Chondrocyte (in vitro differentiated cells): ENCODE measurements around the gene SIGLEC11. TPM values are rescaled to one million over a fixed set of nuclear protein-coding genes. Genes with fewer than 3 reads are reported as not detected.
"Not testable (repeated sequence)": the region's sequence is repeated elsewhere in the genome, so short reads cannot be mapped to it uniquely, and the experiment has no call there.

Experiments used
- DNase-seq: peaks from one replicate; pipeline ENCODE4 v3.0.0; 2021; ENCODE audit warnings: mixed read lengths, low spot score
- H3K27ac Mint-ChIP-seq: one replicate; pipeline ENCODE4 v1.8.0; 2021; ENCODE audit warnings: mild to moderate bottlenecking, moderate library complexity, mixed read lengths; ENCODE audit not compliant: unreplicated experiment
- H3K27me3 Mint-ChIP-seq: 2 replicates; pipeline ENCODE4 v1.8.0; 2021; ENCODE audit warnings: low read depth, mixed read lengths
- H3K36me3 Mint-ChIP-seq: 2 replicates; pipeline ENCODE4 v1.8.0; 2021; ENCODE audit warnings: low read depth, mixed read lengths
- H3K4me1 Mint-ChIP-seq: 2 replicates; pipeline ENCODE4 v1.8.0; 2021; ENCODE audit warnings: low read depth, mild to moderate bottlenecking, mixed read lengths
- H3K4me3 Mint-ChIP-seq: one replicate; pipeline ENCODE4 v1.8.0; 2021; ENCODE audit warnings: mild to moderate bottlenecking, moderate library complexity, mixed read lengths; ENCODE audit not compliant: unreplicated experiment
- H3K9me3 Mint-ChIP-seq: 2 replicates; pipeline ENCODE4 v1.8.0; 2021; ENCODE audit warnings: low read depth, mixed read lengths
- total RNA-seq: library from RNA; stranded (reverse); gene quantifications from 3 replicates; pipeline ENCODE4 v1.2.1, GENCODE V29; 2021
- TF ChIP-seq, protein P1 (sequence below): fragments of 200-600 bp; sonication (generic); IDR thresholded peaks from 2 replicates; pipeline ENCODE4 v1.5.0; 2021; ENCODE audit warnings: antibody characterized with exemption, mild to moderate bottlenecking, moderate library complexity

The SIGLEC11 gene
- total RNA-seq, 1 donor from 2014 or later = not detected

DNA sequence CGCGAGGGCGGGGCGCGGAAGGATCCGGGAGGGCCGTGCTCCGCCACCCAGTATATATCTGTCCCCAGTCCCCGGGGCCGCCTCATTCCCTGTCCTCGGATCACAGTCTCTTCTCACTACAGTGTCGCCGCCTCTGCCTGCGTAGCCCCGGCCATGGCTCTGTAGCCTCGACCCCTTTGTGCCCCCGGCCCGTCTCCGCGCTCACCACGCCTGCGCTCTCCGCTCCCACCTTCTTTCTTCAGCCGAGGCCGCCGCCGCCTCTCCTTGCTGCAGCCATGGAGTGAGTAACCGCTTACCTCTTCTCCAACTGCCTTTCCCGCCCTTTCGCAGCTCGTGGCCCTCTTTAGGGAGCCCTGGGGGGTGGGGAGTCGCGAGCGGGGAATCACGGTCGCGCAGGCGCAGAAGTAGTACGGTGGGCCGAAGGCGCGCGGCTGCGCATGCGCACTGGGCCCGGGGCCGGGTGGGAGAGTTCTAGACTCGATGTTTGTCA is 31.8 kb downstream of the SIGLEC11 start, which contains the start of the genes ATF5 and NUP62:
Gene ATF5 (plus strand): TSS at position 85 of the 490 bp plus-strand sequence. CDS start 1,646 bp downstream, outside the sequence.
Gene NUP62 (minus strand): TSS at position 384 of the 490 bp plus-strand sequence. CDS start 19,697 bp downstream, outside the sequence.
- H3K36me3 Mint-ChIP-seq = peaks cover 18% of the 10 kb centered on the region
- H3K4me3 Mint-ChIP-seq = peak within 1 kb of the TSS; percentile 81
- peaks cover 47% of the 10 kb centered on the region for H3K4me1 Mint-ChIP-seq
- peak within 1 kb of the TSS; percentile 99 for H3K27ac Mint-ChIP-seq
- DNase-seq = peak; percentile 95
- H3K9me3 Mint-ChIP-seq = no peaks in the 10 kb centered on the region
- H3K27me3 Mint-ChIP-seq = no peaks in the 10 kb centered on the region
- TF ChIP-seq, protein P1, sequence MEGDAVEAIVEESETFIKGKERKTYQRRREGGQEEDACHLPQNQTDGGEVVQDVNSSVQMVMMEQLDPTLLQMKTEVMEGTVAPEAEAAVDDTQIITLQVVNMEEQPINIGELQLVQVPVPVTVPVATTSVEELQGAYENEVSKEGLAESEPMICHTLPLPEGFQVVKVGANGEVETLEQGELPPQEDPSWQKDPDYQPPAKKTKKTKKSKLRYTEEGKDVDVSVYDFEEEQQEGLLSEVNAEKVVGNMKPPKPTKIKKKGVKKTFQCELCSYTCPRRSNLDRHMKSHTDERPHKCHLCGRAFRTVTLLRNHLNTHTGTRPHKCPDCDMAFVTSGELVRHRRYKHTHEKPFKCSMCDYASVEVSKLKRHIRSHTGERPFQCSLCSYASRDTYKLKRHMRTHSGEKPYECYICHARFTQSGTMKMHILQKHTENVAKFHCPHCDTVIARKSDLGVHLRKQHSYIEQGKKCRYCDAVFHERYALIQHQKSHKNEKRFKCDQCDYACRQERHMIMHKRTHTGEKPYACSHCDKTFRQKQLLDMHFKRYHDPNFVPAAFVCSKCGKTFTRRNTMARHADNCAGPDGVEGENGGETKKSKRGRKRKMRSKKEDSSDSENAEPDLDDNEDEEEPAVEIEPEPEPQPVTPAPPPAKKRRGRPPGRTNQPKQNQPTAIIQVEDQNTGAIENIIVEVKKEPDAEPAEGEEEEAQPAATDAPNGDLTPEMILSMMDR = no peak

DNA sequence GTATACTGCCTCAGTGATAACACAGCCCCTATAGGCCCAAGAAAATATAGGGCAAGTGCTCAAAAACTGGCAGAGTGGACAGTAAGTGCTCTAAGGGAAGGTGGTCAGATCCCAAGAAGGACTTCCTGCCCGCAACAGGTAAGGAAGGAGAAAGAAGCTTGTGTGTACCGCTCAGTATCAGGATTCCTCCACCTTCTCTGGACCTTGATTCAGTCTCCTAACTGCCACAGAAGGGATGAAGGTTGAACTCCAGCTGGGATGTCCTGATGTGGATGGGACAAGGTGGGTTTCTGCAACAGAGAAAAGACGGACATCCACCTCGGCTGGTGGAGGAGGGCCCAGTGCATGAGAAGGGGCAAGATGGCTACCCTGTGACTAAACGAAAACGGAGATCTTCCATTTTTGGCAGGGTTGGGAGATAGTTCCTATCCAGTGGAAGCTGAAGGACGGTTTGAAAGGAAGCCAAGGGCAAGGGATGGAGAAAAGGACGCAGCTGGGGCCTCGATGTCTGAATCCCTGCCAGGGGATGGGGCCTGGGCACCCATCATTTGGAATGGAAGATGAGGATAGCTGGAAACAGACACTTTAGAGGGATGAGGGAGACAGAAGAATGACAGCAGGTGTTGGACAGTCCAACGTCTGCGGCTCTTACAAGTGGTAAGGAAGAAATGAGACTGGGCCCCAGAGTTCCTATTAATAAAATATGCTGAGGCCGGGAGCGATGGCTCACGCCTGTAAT is 33.3 kb downstream of the SIGLEC11 start:
- TF ChIP-seq, protein P1 = no peak
- H3K27me3 Mint-ChIP-seq = no peaks in the 10 kb centered on the region

DNA sequence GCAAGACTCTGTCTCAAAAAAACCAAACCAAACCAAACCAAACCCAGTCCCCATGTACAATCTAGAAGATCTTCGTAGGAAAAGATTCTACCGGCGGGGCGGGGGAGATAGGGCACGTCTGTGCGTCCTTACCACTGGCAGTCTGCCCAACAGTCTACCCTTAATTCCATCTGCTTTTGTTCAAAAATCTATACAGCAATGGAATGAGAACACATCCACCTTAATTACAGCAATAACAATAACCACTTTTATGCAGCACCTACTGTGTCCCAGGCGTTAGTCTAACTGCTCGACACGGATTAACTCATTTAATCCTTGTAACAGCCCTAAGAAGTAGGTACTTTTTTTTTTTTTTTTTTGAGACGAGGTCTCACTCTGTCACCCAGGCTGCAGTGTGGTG is 34.5 kb downstream of the SIGLEC11 start:
- H3K36me3 Mint-ChIP-seq = peaks cover 13% of the 10 kb centered on the region
- H3K9me3 Mint-ChIP-seq = no peaks in the 10 kb centered on the region
- H3K4me1 Mint-ChIP-seq = peaks cover 44% of the 10 kb centered on the region
- no peak overlapping the region for H3K4me3 Mint-ChIP-seq
- TF ChIP-seq, protein P1 = no peak
- no peak overlapping the region for H3K27ac Mint-ChIP-seq
- DNase-seq = no peak
- H3K27me3 Mint-ChIP-seq = no peaks in the 10 kb centered on the region

More for the DNA sequence above, 33.3 kb downstream of the SIGLEC11 start:
- H3K9me3 Mint-ChIP-seq = no peaks in the 10 kb centered on the region
- no peak for DNase-seq
- peaks cover 17% of the 10 kb centered on the region for H3K36me3 Mint-ChIP-seq
- H3K27ac Mint-ChIP-seq = peak overlapping the region; percentile 95
- H3K4me3 Mint-ChIP-seq = peak overlapping the region; percentile 81
- peaks cover 44% of the 10 kb centered on the region for H3K4me1 Mint-ChIP-seq

- Mint-ChIP-seq H3K27ac (peak overlapping the region; percentile 1), H3K4me3 (no peak overlapping the region), H3K36me3 (peaks cover 15% of the 10 kb centered on the region), H3K27me3 (no peaks in the 10 kb centered on the region), H3K9me3 (no peaks in the 10 kb centered on the region), H3K4me1 (peaks cover 42% of the 10 kb centered on the region)
- no peak for DNase-seq
- TF ChIP-seq, protein P1 = no peak
Observed at GRCh38 chr19:49925486-49925885, 35.5 kb downstream of the SIGLEC11 start.

DNA sequence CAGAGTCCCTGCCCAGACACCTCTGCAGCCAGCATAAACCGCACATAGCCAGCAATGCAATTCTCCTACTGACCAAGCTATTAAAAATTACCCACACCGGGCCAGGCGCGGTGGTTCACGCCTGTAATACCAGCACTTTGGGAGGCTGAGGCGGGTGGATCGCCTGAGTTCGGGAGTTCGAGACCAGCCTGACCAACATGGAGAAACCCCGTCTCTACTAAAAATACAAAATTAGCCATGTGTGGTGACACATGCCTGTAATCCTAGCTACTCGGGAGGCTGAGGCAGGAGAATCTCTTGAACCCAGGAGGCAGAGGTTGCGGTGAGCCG is 36.1 kb downstream of the SIGLEC11 start:
- not testable (repeated sequence) for DNase-seq, H3K4me3 Mint-ChIP-seq, H3K9me3 Mint-ChIP-seq, H3K27me3 Mint-ChIP-seq
- peaks cover 35% of the 10 kb centered on the region for H3K4me1 Mint-ChIP-seq
- peaks cover 13% of the 10 kb centered on the region for H3K36me3 Mint-ChIP-seq
- H3K27ac Mint-ChIP-seq = peak overlapping the region; percentile 76
